PFSK-1 (cell line): Measurements from ENCODE around the gene PPIL4.

Source experiments
- POLR2AphosphoS5 ChIP-seq: IDR thresholded peaks from 2 replicates; pipeline ENCODE4 v1.6.1; 2012; ENCODE audit warnings: low read depth, mild to moderate bottlenecking, control low read depth, low read length, moderate library complexity
- REST ChIP-seq, 2 experiments: IDR thresholded peaks; 2 replicates each; pipeline versions ENCODE4 v1.6.1 to v1.8.0; 2011 to 2012; ENCODE audit warnings: low read depth in 2 of 2, low read length in 2 of 2, control low read depth in 1 of 2, inconsistent platforms in 1 of 2, mild to moderate bottlenecking in 1 of 2, moderate library complexity in 1 of 2; ENCODE audit not compliant: insufficient read depth in 1 of 2
- SIN3A ChIP-seq: IDR thresholded peaks from 2 replicates; pipeline ENCODE4 v1.6.1; 2012; ENCODE audit warnings: mild to moderate bottlenecking, low read length, moderate library complexity, borderline replicate concordance; ENCODE audit not compliant: insufficient read depth
- TAF1 ChIP-seq: IDR thresholded peaks from 2 replicates; pipeline ENCODE4 v1.6.1; 2012; ENCODE audit warnings: low read length, control low read depth, borderline replicate concordance; ENCODE audit not compliant: insufficient read depth

GRCh38 chr6:149455031-149455732 lies 90.7 kb downstream of the PPIL4 start:
- no peak for TF ChIP-seq SIN3A
- TF ChIP-seq POLR2AphosphoS5 = no peak
- no peak for TF ChIP-seq REST (IDR thresholded peaks at IDR 0.05; ENCODE audit: insufficient read depth in 1 of 2, low read depth in 2 of 2, low read length in 2 of 2)
- TF ChIP-seq TAF1 = no peak
